Stimulated activated CD8-positive, alpha-beta memory T cell treated with anti-CD3 and anti-CD28 coated beads, Interleukin-15, amount 100 ng/mL, for 24 hours (primary cell): ENCODE measurements around the gene HOXC5.

ENCODE experiments used
- DNase-seq: peaks from one replicate; pipeline ENCODE4 v3.0.0-alpha.2; 2020; ENCODE audit warnings: low read depth

Gene HOXC5

DNA sequence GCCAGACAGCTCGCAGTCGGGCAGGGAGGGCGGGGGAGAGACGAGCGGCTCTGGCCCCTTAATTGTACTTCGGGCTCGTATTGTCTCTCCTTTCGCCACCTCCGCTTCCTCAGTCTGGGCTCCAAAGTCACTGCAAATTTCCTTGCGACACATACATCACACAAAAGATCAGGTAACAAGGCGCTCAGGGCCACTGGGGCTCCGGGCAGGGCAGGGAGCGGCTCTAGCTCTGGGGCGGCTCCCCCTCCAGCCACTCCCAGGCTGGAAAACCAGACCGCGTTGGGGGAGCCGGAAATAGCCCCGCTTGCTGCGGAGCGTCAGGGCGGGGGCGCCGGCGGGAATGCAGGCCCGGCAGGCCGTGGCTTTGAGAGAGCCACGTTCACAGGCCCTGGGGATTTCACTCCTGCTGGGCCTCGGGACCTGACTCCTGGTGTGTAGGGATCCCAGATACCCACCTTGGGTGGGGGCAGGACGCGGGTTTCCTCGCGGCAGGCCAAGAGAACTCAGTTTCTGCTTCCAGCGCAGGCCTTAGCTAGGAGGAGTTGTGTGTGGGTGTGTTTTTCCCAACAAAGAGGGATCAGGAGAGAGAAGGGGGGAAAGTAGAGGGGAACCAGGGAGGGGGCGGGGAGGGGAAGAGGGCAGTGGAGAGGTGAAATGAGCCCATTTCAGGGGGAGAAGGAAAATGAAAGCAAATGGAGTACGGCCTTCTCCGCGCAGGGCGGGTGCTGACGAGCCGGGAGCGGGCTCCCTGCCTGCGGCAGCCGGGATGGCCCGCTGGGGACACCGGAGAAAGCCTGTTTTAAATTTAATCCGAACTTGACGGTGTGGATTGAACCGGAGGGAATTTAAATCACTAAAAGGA, 37.2 kb upstream of the HOXC5 start:
- DNase-seq = no peak

DNA sequence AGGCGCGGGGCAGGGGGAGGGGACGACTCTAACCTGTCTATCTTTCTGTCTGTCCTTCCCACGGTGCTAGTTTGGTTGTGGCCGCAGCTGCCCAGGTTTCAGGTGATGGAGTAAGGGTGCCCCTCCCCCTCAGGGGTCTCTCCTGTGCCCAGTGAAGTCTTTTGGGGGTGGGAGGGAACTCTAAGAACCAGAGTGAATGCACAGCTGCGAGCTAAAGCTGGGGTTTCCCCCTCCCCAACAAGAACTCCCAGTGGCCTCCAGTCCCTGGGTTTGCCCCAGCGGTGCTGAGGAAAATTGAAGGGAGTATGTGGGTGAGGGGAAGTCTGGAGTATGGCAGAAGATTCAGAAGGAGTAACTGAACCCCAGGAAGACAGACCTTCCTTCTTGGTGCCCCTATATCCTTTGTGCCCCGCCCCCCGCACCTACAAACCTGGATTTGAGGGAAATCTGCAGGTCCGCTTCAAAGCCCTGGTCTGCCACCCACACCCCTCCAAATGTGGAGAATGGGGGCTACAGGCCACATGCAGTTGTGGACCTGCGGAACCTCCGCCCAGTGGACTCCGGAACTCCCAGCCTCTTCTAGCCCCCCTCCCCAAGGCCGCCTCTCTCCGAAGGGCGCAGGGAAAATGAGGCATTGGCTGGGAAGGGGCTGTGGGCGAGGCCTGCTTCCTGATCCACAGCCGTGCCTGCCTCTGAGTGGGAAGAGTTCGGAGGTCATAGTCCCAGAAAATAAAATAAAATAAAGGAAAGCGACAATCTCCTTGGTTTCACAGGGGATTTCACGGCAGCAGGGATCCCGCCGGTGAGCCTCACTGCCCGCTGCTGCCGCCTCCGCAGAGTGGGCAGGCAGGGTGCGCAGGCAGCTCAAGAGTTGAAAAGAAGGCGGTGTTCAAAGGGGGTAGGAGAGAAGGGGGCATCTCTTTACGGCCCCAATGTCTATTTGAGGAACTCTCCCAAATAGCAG, 36.3 kb upstream of the HOXC5 start:
- DNase-seq = no peak

DNA sequence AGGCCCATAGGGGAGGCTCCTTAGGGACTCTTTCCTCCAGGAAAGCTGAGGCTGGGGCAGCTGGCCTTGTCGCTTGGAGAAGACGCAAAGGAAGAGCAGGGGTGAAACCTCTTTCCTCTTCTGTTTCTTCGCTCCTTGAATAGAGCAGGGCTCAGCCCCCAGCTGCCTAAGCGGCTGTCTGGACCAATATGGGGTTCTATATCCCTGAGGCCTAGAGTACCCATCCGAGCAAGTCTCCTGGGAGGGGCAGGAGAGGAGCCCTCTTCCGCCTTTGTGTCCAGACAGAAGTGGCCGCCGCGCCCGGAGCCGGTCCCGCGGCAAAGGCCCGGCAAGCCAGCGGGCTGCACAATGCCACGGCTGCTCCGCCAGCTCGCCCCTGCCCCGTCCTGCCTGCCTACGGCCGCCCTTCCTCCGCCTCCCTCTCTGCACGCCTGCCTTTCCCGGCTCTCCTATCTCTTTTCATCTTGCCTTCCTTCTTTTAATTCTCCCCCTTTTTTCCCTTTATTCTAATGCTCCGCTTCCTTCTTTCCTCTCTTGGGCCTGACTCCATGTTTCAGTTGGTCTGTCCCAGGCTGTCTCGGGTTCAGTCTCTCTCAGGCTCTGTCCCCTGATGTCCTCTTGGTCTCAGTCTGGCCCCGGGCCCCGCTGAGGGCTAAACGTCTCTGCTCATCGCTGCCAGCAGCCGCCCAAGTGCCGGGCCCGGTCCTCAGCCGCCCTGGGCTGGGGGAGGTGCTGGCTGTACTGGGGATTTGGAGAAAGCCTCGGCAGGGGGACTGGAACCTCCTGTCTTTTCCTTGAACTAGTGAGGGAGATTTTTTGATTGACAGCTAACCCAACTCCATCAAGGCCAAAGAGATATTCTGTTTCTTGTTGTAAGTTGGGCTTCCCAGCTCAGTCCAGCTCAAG, 35.4 kb upstream of the HOXC5 start:
- DNase-seq = no peak

DNA sequence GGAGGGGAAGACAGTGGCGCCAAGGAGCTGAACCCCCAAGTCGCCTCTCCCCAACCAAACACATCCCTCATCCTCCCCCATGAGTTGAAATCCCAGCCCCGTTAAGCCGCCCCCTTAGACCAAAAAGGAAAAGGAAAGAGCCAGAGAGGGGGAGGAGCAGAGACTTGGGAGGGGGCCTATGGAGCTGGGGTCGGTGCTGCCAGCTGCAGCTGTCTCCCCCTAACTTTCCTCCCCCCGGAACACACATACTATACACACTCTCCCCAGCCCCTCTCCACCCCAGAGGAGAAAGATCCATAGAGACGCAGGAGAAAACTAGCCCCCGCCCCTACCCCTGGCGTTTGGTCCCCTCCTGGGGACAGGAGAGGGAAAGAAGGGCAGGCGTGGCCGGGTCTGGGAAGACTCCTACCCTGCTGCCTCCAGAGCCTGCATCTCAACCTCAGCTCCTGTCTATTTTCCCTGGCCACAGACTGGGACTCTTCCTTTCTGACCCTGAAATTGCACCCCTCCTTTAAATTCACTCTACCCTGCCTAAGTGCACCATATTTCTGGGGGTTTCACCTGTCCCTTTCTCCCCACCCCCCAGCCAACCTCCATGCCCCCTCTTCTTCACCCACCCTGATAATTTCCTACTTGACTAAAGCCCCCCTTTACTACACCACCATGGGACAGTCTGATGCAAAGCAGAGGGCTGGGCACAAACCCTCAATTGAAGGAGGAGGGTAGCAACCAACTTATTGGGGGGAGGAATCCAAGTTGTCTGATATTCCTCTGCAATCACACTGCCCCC, 34.5 kb upstream of the HOXC5 start:
- no peak for DNase-seq

DNA sequence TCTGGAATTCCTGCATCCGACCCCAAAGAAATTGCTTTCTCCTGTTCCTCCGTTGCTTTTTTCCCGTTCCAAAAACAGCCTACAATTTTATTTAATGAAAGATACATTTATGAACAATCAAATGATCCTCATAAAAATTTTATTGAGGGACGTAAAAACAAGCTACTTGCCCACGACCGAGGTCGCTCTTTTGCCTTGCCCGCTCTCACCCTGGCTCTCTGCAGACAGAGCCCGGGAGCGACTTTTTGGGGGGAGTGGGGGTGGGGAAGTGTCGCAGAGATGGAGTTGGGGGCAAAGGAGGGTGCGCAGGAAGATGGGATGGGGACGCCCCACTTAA, 34.0 kb upstream of the HOXC5 start:
- DNase-seq = no peak

DNA sequence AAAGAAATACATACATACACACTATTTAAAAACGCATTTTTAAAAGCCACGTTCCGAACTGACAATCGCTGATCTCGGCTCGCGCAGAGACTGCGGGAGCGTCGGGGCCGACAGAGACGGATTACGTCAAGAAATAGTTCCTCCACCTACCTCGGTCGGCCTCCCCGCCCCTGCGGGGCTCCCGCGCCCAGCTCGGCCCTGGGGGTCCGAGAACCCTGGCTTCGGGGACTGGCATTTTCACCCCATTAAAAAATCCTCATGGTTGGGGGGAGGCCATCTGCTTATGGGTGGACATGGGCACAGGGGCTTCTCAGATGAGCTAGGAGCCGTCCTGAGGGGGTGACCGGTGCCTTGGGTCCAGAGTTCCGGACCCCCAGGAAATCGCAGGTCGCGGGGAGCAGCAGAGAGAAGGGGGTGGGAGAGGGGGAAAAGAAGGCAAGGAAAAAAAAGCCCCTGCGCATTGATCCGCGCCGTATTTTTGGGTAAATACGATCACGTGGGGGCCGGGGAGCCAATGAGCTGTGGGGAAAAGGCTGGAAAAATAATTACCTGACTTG, 33.2 kb upstream of the HOXC5 start:
- no peak for DNase-seq

DNA sequence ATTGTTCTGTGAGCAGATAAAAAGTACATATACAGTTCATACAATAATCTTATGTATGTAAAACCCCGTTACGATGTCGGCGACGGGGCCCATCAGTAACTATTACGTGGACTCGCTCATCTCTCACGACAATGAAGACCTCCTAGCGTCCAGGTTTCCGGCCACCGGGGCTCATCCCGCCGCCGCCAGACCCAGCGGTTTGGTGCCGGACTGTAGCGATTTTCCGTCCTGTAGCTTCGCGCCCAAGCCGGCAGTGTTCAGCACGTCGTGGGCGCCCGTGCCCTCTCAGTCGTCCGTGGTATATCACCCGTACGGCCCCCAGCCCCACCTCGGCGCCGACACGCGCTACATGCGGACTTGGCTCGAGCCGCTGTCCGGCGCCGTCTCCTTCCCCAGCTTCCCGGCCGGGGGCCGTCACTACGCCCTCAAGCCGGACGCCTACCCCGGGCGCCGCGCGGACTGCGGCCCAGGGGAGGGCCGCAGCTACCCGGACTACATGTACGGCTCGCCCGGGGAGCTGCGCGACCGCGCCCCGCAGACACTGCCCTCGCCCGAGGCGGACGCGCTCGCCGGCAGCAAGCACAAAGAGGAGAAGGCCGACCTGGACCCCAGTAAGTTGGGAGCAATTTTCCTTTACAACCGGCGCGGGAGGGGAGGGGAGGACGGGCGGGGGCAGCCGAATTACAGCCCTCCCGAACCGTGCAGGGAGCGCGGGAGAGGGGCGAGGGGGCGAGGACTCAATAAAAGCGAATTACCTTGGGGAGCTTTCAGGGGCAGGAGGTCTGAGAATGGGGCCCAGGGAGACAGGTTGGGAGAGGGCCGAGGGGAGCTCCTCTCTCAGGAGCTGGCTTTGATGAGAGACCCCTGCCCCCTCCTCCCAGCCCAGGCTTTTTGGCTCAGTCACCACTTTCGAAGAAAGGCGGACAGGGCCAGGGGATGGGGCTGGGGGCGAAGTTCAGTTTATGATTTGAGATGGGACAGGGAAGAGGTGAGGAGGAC, 32.4 kb upstream of the HOXC5 start, which contains the start of gene HOXC9:
TSS of gene HOXC9 (plus strand) at position 46 of the 999 bp plus-strand sequence. CDS start at position 74, 28 bp downstream.
- no peak for DNase-seq

DNA sequence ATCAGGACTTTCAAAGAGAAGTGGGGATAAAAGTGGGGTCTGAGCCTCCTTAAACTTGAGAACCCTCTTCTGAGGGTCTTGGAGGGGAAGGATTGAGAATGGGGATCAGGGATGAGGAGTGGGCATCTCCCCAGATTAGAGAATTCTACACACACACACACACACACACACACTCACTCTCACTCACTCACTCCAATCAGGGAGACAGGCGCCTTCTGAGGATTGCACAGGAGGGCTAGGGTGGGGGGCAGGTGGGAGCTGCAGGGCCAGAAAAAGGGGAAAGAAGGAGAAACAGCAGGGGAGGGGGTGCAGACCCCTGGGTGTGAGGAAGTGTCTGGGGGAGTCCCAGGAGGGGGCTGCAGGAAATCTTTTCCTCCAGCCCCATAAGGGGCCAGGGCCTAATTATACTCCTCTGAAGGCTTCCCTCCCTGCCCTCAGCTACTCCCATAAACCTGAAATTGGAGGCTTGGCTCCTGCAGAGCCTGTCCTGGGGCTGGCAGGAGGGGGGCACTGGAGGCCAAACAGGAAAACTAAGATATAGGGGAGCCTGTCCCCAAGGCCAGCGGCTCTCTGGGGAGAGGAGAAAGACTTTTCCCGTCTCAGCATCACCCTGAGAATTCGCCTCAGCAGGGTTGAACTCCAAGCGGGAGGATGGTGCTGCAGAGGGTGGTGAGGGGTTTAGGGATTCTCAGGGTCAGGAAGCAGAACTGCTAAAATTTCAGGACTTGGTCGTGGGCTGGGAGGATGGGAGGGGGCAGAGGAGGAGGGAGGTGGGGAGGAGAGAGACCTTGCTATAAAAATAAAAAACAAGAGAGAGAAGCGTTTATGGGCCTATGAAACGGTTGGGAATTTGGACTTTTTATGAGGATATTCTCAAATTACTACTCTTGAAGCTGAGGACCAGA, 31.3 kb upstream of the HOXC5 start:
- no peak for DNase-seq

DNA sequence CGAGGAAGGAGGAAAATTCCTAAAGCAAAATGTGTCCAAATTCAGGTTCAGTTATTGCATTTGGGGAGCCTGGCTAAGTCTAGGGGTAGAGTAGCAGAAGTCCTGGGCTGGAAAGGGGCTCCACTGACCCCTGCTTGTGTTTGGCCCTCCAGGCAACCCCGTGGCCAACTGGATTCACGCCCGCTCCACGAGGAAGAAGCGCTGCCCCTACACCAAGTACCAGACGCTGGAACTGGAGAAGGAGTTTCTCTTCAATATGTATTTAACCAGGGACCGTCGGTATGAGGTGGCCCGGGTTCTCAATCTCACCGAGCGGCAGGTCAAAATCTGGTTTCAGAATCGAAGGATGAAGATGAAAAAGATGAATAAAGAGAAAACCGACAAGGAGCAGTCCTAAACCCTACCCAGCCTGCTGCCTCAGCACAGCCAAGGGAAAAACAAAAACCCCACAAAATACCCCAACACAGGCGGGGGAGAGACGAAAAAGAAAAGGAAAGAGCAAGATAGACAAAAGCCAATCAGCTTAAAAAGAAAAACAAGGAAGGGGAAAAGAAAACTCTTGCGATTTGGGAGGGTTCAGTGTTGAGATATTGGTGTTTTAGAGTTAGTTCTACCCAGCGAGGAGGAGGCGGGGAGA, 30.5 kb upstream of the HOXC5 start:
- DNase-seq = no peak

DNA sequence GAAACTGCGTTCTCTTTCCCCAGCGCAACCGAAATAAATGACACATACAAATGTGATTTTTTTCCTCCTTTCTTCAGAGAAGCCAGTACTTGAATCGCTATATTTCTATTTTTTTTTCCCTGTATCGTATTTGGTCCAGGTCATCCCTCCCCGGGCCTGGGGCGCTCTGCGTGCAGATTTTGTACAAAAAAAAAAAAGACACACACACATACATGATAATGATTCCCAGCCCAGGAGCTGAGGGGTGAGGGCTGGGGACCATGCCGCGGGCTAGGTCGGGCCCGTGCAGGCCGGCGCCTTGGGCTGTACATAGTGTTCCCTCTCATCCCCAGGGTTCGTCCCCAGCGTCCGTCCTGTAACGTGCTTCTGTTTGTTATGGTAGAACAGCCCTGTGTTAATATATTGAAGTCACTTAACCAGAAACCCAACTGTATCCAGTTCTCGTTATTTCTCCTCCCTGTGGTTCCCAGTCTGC, 29.9 kb upstream of the HOXC5 start:
- no peak for DNase-seq

DNA sequence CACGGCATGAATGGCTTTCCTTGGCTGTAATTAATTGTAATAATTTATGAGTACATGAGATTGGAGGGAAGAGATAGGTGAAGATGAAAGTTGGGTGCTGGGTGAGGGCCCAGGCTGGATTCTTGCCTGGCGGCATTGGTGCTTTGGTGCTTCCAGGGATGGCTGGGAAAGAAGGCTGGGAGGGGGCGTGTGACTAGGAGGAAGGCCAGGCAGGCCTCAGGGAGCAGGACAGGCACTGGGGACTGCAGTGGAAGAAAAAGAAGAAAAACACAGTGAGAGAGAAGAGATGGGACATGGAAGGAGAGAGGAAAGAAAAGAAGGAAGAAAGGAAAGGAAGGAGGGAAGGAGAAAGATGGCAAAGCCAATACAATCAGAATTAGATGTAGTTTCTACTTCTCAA, 29.2 kb upstream of the HOXC5 start:
- DNase-seq = no peak

DNA sequence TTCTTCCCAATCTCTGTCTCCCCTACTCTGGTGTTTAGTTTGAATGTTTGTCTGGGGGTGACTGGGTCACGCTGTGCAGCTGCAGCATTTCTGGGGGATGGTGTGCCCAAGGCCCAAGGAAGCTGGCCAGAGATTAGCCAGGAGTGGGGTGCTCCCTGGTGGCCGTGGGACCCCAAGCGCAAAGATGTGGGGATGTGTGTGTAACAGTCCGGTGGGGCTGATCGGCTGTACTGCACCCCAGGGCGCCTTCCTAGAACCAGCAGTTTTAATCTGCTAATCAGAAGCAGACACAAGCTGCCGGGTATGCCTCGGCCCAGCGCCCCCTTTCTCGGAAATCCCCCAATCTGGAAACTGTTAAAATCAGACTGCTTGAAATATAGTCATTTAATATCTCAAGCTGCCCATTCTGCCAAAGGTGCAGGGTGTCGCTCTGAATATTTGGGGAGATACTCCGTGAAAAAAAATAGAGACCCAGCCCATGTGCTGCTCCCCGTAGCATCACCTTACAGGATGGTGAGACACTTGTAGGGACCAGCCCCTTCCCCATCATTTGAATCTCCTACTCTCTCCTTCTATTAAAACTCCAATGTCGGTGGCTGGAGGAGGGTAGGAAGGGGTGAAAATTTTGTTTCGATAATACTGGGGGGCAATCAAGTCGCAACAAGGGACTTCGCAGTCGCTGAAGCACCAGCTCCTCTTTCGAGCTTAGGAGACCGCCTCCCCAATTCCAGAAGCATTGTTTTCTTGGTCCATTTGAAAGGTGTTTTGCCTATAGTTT, 28.6 kb upstream of the HOXC5 start:
- no peak for DNase-seq

DNA sequence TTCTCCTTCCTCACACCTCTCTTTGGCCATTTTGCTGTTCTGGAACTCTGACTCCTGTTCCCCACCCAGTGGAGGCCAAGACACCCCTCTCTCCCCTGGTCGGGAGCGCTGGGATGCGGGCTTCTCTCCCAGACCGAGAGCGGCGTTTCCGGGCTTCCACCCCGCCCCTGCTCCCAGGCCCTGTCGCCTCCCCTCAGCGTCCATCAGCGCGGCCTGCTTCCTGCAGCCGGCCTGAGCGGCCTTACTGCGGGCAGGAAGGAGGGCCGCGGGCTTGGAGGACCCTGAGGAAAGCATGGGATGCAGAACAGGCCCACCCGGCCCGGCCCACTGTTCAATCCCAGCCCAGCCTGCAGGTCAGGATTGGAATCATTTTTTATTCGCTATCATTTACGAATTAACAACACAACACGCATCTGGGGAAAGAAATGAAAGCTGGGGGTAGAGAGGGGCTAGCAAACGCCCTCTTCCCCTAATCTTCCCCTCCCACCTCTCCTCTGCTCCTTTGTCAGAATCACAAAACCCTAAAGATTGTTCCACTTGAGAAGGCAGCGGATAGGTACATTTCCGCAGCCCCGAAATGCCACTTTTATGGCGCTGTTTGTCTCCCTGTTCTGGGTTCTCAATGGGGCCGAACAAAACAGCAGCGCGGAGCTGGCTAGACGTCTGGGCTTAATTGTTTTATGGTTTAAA, 27.9 kb upstream of the HOXC5 start:
- DNase-seq = no peak

DNA sequence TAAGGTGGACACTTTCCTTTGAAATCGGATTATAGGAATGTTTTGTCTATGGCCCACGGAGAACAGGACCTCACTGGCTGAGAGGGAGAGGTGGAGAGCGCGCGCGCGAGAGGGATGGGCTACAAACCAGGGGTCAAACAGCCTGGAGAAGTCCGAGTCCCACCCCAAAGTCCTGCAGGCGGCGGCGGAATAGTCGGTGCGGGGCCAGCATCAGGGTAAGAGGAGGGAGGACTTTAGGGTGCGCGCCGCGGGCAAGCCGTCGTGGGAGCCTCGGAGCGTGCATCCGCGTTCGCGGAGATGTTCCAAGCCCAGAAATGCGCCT, 27.4 kb upstream of the HOXC5 start:
- no peak for DNase-seq

DNA sequence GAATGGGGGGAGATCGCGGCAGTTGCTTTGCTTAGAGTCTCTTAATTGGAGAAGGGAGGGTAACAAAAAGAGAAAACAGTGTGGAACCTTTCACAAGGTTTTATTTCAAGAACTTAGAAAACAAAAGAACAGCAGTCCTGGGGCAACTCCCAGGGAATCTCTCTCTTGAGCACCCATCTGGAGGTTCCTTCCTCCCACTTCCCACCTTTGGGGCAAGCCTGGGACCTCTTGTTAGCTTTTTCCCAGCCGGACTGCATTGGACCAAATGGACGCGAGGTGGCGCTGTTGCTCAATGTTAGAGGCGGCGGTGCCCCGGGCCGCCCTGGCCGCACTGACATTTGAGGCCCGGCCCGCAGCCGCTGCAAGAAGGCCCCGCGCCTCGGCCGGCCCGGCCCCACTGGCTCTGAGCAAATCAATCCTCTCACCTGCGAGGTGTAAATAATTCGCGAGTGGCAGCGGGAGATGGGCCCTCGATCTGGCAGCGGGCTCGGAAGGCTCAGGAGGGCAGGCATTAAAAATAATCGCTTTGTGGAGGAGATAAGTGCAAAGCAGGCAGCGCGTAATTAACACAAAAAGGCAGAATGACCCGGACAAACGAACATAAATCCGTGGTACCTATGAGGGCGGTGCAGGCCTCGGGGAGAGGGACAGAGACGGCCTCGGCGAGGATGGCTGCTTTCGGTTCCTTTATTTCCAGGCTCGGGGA, 26.8 kb upstream of the HOXC5 start:
- peak; percentile 79 for DNase-seq
